Measurements from ENCODE around the gene CPOX.

Gene CPOX

DNA sequence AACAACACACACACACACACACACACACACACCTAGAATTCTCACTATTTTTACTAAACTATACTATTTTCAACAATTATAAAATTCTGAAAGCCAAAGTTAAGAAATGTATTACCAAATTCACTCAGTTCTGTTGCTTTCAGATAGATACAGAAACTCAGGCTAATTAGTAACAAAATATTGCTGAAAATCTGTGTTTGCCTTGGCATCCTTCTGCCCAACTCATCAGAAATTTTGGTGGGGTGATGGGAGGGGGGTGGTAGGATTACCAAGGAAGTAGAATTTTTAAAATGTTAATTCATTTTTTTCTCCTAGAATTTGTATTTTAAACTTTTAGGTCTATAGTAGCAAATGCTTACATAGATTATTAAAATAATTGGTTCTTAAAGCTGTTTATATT lies 2.7 kb upstream of the CPOX start:
- no peak for DNase-seq (ENCODE audit: low read depth)

DNA sequence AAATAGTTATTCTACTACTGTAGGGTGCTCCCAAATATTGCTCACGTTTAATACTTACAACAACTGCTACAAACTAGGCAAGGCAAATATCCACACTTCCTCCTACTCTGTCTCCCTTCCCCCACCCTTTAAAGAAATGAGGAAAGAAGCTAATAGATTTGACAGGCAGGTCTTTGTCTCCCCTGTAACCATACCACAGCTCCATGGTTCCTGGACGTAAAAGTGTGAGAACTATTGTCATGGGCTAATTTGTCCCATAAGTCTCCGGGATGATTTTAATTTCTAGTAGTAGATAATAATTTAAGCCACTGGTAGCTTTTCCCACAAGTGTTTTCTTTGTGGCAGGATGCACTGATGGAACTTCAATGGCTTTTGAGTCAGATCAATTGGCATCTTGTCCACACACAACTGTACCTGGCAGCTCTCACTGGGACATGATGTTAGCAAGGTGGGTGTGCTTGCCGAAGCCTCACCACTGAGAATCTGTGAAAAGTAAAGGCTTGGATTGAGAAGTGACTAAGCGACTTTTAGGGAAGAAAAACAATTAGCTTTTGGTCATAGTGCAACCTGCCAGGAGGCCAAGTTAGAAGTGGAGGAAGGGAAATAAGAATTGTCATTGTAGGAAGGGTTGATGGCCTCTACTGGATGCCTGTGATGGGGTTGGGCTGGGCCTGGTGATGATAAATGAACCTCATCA lies 1.4 kb upstream of the CPOX start:
- no peak for DNase-seq (ENCODE audit: low read depth)

DNA sequence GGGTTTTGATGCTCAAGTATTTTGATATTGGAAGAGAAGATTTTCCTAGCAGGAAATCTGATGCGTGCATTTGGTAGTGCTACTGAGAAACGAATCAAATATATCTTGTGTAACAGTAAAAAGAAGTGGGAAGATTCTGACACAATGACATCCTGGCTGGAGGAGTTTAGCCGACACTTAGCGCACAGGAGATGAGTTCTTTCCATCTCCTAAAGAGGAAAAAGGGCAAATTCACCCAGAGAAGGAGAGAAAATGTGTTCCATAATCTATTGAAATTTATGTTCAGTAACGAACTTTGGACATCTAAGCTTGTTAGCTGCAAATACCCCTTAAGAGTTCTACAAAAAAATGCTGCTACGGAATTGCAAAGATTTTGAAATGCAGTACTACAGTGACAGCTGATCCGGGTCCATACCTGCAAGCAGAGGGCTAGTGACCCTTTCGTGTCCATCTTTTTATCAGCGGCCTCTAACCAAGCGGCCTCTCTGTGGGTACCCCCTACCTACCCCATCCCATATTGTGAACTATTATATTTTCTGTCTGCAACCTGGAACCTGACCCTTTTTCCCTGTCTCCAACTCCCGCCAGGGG lies 971 bp downstream of the CPOX start:
- DNase-seq (ENCODE audit: low read depth), result no peak

DNA sequence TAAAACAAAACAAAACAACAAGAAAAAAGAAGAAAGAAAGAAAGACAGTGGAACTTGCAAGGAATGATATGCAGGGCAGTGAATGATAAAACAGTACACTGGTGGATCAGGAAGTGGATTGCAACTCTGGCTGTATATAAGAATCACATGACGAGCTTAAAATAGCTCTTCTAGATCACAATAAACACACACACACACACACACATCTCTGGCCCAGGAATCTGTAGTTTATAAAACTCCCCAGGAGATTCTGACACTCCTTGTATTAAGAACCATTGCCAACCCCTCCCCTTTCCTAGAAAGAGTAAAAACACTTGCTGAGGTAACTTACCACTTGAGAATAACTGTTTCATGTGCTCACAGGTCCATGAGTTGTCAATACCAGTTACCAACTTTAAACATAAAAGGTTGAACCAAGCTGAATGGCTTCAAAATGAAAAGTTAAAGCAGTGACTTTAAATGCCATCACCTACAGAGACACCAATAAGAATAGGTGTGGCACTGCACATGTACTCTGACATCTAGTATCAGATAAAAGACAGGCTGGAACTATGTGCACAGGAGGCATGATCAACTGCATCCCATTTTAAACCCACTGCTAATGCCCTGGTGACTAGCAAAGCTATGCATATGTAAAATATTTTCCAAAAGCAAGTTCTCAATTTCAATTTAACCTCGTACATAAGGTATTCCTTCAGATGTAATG lies 3.9 kb downstream of the CPOX start:
- DNase-seq (ENCODE audit: low read depth), result no peak

DNA sequence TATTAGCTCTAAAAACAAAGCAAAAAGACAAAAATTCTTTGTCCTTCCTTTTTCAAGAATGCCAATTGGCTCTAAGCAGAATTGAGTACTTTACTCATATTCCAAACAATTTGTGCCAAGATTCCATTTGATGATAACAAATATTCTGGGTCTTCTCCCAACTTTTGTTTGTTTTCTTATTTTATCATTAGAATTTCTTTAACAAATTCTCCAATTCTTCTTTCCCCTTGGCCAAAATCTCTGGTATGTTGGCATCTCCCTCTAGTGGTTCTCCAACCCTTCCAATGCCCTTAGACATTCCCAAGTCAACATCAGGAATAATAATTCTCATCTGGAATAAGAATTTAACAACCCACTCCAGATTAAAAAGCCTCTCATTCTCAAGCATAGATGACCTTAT lies 5.3 kb downstream of the CPOX start:
- no peak for DNase-seq (ENCODE audit: low read depth)

DNA sequence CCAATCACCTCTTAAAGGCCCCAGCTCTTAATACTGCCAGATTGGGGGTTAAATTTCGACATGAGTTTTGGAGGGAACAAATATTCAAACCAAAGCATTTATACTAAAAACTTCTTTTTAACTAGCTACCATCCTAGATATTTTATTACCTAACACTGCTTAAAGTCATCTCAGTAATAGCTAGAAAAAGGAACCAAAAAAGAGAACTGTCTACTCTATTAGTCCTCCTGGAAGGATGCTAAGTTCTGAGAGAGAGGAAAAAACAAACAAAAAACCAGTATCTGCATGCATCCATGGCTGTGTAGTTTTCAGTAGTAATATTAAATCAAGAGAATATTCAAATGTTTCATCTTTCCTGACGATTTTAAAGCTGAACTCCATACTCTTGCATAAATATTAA lies 5.8 kb downstream of the CPOX start:
- DNase-seq (ENCODE audit: low read depth), result no peak

DNA sequence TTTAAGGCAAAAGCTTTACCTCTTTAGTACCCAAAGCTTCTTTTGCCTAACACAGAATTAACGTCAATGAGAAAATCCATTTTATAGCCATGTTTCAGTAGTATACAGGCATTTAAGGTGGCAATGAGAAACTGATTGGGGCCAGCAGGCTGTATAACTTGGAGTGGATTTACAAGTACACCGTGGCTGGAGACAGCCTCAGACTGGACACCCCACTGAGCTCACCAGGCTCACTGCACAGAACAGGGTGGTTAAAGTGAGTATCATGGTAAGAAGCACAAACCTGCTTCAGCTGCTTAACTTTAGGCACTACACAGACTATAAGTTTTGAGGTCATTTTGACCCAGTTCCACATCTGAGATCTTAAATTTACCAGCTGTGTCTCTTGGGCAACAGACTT lies 8.9 kb downstream of the CPOX start:
- DNase-seq (ENCODE audit: low read depth), result no peak

DNA sequence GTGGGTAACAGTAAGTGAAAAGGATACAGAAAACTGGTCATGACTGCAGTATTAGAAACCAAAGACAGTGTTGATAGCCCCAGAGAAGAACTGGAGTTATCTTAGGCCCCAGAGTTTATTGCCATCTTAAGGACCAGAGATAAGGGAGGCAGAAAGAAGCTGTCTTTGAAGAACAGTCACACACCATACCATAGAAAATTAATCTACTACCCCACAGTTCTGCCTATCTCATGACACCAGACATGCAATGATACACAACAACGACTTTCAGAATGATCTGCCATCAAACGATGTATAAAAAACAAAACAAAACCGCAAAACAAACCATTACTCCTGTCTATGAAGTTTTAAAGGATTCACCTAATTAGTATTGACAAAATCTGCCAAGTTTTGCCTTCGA lies 9.6 kb downstream of the CPOX start:
- DNase-seq (ENCODE audit: low read depth), result no peak

DNA sequence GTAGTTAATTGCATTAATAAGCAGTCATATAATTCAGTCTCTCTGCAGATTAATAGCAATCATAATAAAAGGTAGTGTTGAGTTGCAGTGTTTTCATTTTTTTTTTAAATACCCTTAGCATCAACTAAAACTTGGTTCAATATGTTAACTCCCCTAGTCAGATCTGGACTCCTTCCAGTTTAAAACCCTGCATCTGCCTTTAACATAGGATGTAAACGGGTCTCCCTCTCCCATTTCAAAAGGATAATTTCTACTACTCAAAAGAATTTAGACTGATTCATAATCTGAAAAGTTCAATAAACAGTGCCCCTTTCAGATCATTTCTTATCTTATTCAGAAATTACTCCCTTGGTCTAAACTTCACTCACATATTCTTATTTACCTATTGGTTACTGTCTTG lies 11.4 kb downstream of the CPOX start:
- DNase-seq (ENCODE audit: low read depth), result no peak

DNA sequence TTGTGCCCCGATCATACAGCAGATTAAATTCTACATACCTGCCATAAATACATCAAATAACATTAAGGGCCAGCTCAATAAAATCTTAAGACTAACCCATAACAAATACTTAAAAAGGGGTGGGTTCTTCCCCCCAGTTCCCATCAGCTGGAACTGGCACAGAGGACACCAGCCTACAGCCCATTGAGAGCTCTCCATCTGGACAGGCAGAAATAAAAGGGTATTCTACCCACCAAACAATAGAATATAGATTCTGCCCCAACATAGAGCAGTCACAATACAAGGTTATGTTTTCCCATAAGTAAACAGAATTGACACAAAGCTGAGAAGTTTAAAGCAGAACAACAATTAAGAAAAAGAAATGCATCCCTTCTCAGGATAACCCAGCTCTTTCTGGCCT lies 11.9 kb downstream of the CPOX start:
- DNase-seq (ENCODE audit: low read depth), result no peak

DNA sequence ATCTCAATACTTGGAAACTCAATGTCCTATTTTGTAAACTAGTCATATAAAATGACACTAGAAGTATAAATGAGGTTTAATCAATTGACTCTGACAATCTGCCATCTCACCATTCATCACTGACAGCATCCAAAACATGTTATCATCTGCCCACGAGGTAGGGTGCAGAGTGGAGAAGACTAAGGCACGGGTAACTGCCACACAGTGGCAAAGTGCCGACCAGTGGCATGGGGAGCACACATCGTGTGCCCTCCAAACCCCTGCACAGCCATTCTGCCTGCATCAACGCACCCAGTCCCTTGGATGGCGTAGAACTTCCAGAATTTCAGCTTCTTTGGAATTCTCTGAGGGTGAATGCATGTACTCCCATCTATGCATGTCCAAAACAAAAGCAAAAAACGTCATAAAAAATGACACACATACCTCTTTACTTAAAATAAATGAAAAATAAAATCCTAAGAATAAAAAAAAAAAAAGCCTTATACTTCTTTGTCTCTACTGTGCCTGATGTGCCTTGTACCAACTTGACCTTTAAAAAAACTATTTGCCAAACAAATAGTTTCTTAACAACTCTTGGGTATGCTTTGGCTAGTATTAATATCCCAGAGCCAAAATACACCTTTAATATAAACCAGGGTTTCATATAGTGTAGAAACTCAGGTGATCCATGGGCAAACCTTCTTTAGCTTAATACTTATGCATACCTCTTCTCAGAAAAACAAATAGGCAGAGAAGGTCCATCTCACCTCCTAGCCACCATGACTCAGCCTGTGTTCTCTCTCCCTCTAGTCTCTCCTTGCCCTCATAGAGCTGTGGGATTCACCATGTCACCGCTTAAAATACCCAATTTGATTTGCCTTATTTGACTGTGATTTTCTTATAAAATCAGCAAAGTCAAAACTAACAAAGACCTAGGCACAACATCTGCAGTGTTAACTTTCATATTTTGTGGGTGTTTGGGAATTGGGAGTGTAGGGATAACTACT lies 12.7 kb downstream of the CPOX start:
- DNase-seq (ENCODE audit: low read depth), result no peak

DNA sequence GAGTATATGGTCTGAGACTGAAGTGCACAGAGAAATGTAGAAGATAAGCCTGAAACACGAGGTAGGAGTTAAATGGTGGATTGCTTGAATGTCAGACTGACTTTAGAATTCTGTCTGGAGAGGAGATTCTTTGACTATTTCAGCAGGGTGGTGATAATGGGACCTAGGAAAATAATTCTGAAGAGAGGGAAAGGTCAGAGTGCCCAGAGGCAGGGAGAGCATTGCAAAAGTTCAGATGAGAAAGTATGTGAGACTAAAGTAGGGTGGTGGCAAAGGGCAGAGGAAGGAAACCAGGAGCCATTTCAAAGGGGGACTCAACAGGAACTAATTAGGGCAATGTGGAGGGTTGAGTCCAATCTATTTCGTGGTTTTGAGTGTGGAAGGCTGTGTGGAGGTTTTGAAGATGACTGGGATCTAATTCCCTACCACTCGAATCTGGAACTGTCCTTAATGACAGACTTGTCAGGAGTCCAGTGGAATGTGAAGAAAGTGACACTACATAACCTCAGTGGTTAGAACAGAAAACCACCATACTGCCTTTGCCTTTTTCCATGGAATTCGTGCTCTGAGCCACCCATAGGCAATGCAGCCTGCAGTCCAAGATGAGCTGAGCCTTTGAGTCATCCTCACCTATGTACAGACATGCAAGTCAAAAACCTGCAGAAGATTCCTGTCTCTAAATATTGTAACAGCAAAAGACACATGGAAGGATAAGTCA lies 16.1 kb downstream of the CPOX start:
- no peak for DNase-seq (ENCODE audit: low read depth)

DNA sequence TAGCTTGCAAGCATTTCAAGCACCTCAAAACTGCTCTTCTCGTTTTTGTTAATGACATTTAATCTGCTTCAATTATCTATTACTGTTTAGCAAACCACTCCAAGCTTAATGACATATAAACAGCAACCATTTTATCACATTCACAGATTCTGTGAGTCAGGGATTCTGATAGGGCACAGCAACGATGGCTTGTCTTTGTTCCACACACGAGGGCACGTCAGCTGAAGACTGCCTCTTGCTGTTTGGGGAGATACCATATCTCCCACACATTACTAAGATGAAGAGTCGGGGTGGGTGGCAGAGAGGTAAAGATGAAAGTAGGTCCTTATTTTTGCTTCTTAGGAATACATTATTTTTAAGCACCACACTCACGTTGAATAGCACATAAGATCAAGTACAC lies 19.3 kb downstream of the CPOX start:
- no peak for DNase-seq (ENCODE audit: low read depth)

DNA sequence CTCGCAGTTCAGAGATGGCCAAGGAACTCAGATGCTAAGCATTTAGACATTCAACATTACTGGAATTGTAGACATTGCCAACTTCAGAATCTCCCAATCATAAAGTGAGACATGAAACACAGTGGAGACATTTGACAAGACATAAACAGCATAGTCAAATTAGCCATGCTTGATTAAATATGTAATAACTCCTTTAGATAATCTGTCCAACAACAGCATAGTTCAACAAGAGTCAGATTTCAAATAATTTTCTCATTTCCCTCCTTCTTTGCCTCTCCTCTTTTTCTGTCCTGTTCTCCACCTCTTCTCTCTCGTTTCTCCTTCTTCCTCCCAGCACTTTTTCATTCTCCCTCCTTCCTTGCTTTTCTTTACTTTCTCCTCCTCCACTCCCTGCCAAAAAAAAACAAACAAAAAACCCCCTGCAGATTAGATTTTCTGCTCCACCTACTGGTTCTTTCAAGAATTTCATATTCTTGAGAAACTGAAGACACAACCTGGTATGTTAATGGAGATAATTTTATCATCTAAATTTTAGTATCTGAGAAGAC lies 20.2 kb downstream of the CPOX start:
- no peak for DNase-seq (ENCODE audit: low read depth)

DNA sequence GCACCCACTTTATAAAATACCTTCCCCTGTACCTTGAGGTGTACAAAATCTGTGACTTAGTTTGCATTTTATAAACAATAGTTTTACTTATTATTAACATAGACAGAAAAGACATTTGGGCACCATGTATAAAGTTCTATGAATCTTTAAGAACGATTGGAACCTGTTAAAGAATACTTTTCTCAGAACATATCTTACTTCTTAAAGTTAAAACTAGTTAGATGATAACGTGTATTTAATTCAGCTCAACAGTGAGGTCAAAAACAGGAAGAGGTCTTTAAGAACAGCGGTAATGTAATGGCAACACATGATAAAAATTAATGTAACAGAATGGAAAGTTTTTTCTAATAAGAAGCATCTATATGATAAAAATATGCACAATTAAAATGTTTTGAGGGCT lies 25.0 kb downstream of the CPOX start:
- DNase-seq (ENCODE audit: low read depth), result no peak

DNA sequence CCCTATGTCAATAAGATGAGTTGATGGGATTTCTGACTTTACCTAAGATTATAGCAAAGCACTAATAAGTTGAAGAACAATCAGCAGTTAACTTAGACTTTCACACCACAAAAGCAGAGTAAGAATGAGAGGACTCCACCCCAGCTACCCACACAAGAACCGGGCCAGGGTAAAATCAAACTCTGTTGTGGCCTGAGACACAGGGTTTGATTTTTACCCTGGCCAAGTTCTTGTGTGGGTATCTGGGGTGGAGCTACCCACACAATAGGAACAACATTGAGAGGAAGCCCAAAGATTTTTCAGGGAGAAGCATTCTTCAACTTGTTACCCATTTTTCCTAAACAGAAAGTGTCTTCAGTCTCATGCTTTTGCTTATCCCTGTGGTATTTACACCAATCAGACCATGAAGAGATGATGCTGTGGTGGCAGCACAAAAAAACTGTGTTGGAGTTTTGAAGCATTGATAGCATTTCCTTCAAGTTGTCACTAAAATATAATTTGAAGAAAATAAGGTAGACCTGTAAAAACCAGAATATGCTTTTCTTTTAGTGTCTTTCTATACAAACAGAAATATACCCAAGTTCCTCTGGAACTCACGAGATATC lies 25.6 kb downstream of the CPOX start:
- no peak for DNase-seq (ENCODE audit: low read depth)

DNA sequence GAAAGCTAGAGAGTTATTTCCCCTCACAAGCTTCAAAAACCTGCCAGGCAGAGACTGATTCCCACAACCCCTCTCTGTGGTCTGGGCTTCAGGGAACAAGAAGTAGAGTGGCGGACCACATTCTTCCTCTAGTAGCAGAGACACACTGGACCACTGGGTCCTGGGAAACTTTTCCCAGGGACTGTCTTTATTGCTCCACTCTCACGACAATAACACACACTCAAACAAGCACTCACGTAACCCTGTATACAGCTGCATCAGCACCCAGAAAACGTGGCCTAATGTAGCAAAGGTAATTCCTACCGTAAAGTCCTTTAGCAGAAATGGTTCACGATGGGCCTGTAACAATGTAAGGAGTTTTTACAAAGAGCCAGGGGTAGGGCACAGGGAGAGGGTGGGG lies 27.6 kb downstream of the CPOX start:
- no peak for DNase-seq (ENCODE audit: low read depth)

DNA sequence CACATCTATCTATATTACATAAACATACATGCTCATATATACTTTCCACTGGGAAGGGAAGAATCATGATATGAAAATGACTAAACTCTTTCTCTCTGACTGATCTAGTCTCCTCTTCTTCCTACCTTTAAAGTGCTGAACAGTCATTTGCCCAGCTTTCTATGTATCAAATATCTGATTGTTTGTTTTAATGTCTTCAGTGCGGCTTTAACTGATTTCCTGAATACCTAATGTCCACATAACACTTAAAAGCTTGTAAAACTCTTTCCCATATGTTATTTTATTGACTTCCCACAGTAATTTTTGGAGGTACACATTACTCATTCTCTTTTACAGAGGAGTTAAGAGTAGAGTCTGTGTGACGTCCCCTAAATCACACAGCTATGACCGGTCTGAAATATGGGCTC lies 28.2 kb downstream of the CPOX start:
- DNase-seq (ENCODE audit: low read depth), result no peak

DNA sequence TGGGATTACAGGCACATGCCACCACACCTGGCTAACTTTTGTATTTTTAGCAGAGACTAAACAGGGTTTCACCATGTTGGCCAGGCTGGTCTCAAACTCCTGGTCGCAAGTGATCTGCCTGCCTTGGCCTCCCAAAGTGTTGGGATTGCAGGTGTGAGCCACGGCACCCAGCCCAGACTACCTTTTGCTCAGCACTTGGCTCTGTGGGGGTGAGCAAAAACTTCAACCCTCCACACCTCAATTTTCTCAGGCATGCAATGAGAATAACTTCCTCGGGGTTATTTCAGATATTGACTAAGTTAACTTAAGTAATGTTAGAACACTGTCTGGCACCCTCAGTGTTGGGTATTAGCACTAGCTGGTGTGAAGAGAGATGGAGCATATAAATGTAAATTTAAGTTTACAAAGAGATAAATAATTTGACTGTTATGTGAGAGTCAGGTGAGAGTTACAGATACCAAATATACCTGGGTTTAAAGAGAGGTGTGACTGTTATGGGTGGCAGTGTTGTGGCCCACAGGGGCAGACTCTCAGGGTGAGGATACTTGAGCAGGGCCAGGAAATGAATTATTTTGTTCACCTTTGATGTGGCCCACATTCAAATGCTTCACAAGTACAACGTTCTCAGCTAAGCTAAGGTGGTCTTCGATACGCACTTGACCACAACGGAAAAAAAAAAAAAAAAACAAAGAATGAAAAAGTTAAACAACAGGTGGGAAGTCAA lies 29.0 kb downstream of the CPOX start:
- no peak for DNase-seq (ENCODE audit: low read depth)

DNA sequence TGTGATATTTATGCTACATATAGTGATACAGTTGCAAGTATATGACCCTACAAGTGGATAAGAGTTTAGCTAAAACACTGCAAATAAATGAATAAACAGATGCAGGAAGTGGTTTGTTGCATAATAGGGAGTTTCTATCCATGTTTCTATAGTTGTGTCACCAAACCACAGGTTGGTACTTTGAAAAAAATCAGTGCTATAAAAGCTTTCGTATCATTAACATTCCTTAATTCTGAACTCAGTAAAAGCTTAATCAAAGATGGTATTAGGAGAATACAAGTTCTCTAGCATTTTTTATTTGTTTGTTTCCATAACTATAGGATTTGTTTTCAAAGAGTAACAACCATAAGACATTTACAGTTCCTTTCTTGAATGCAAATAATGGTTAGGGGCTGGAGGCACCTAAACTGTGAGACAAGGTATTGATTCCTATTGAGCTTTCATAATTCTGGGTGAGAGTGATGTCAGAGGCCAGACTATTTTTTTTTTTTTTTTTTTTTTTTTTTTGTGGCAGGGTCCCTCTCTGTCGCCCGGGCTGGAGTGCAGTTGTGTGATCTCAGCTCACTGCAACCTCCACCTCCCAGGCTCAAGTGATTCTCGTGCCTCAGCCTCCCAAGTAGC lies 29.6 kb downstream of the CPOX start:
- DNase-seq (ENCODE audit: low read depth), result no peak
